K562 (cell line): ENCODE results near the gene IL1RAPL2. TPM values are rescaled to one million over a fixed set of nuclear protein-coding genes. Genes with fewer than 3 reads are reported as not detected.

ENCODE experiments used
- ATAC-seq: fragments of 200-7000 bp; cut with Tn5 transposase; 3 replicates; pipeline ENCODE4 v1.9.1; 2020; ENCODE audit warnings: moderate library complexity
- BruUV-seq: library from RNA; stranded (reverse); fragments of 400-500 nt; replicated peaks from 2 replicates; lab custom pipeline; 2021; lab: Mats Ljungman, UMichigan
- CTCF ChIA-PET: fragments of 300-600 bp; formaldehyde crosslinking; extraction: SDS; loops from one replicate; lab custom pipeline; 2021; ENCODE audit warnings: low intra/inter-chr PET ratio; lab: Yijun Ruan, JAX
- POLR2A ChIA-PET: fragments of 300-600, 350-650 bp; sonication (Branson Sonifier 250); formaldehyde crosslinking; extraction: SDS; loops from one replicate; lab custom pipeline; 2021; ENCODE audit warnings: antibody characterized with exemption, inconsistent platforms; lab: Yijun Ruan, JAX
- DNase-seq, 4 experiments: peaks; one replicate each; pipeline versions ENCODE4 v3.0.0 to v3.0.0-alpha.2; 2011 to 2018; ENCODE audit warnings: low spot score in 3 of 4, mixed read lengths in 3 of 4; ENCODE audit errors: extremely low read depth in 1 of 4
- FAIRE-seq: peaks from 2 replicates; lab custom pipeline; 2011; peaks lifted over from hg19 to GRCh38; lab: Jason Lieb, UNC
- H2AFZ ChIP-seq: 2 replicates; pipeline ENCODE4 v1.6.0; 2011; ENCODE audit warnings: low read depth, low read length, control low read depth, inconsistent platforms
- H3K27ac ChIP-seq: fragments of 200-600 bp; 3 replicates; pipeline ENCODE4 v1.8.0; 2011; ENCODE audit warnings: low read depth, mild to moderate bottlenecking, control low read depth, inconsistent platforms, low read length, moderate library complexity, mixed read lengths; ENCODE audit errors: extremely low read depth
- H3K27me3 ChIP-seq, 2 experiments: fragments of 300-600 bp in 1 of 2; 2 replicates in 1 of 2; 3 replicates in 1 of 2; pipeline versions ENCODE4 v1.6.0 to v1.8.0; 2011; ENCODE audit warnings: inconsistent platforms in 2 of 2, low read length in 2 of 2, mild to moderate bottlenecking in 1 of 2, mixed read lengths in 1 of 2, moderate library complexity in 1 of 2; ENCODE audit not compliant: control insufficient read depth in 2 of 2, insufficient read depth in 2 of 2
- H3K36me3 ChIP-seq: fragments of 300-600 bp; 3 replicates; pipeline ENCODE4 v1.8.0; 2011; ENCODE audit warnings: mild to moderate bottlenecking, low read length, inconsistent platforms; ENCODE audit not compliant: control insufficient read depth, insufficient read depth
- H3K4me1 ChIP-seq, 2 experiments: fragments of 200-600 bp in 1 of 2; replicated peaks in 1 of 2; 2 replicates in 1 of 2; 3 replicates in 1 of 2; pipeline versions ENCODE4 v1.5.1 to v1.8.0; 2011; ENCODE audit warnings: inconsistent platforms in 2 of 2, low read length in 2 of 2, mild to moderate bottlenecking in 1 of 2, mixed read lengths in 1 of 2, moderate library complexity in 1 of 2; ENCODE audit not compliant: control insufficient read depth in 2 of 2, insufficient read depth in 2 of 2
- H3K4me2 ChIP-seq: 2 replicates; pipeline ENCODE4 v1.6.1; 2011; ENCODE audit warnings: low read length, control low read depth, inconsistent platforms, mixed read lengths; ENCODE audit not compliant: insufficient read depth
- H3K4me3 ChIP-seq: fragments of 200-600 bp; sonication (generic), shearing (Covaris generic); 2 replicates; pipeline ENCODE4 v1.5.1; 2016; ENCODE audit warnings: control low read depth, inconsistent platforms
- H3K79me2 ChIP-seq: fragments of 200-600 bp; 3 replicates; pipeline ENCODE4 v1.8.0; 2011; ENCODE audit warnings: low read length, inconsistent platforms; ENCODE audit not compliant: control insufficient read depth, insufficient read depth
- H3K9ac ChIP-seq, 2 experiments: 2 replicates each; pipeline versions ENCODE4 v1.6.0 to v1.6.1; 2011; ENCODE audit warnings: low read depth in 2 of 2, low read length in 2 of 2, control low read depth in 1 of 2, inconsistent platforms in 1 of 2, mild to moderate bottlenecking in 1 of 2, mixed read lengths in 1 of 2; ENCODE audit not compliant: insufficient read depth in 1 of 2
- H3K9me1 ChIP-seq: one replicate; pipeline ENCODE4 v1.6.0; 2011; ENCODE audit warnings: inconsistent platforms, mild to moderate bottlenecking, low read length, moderate library complexity; ENCODE audit not compliant: control insufficient read depth, insufficient read depth
- H3K9me3 ChIP-seq: replicated peaks from 2 replicates; pipeline ENCODE4 v1.5.1; 2011; ENCODE audit warnings: low read depth, low read length, inconsistent platforms; ENCODE audit not compliant: control insufficient read depth, insufficient read depth
- H4K20me1 ChIP-seq: replicated peaks from 2 replicates; pipeline ENCODE4 v1.6.1; 2011; ENCODE audit warnings: low read length, inconsistent platforms, mixed read lengths; ENCODE audit not compliant: control insufficient read depth, insufficient read depth
- ARID3B ChIP-seq: fragments of 250-450 bp; sonication (Bioruptor Pico); IDR thresholded peaks from 2 replicates; pipeline ENCODE4 v1.4.0; 2020; ENCODE audit warnings: borderline replicate concordance
- BCLAF1 ChIP-seq, 2 experiments: fragments of 450-650 bp in 1 of 2; IDR thresholded peaks; 2 replicates each; pipeline ENCODE4 v1.6.1; 2011 to 2017; ENCODE audit warnings: low read depth in 2 of 2, antibody characterized with exemption in 1 of 2, borderline replicate concordance in 1 of 2, low read length in 1 of 2, mild to moderate bottlenecking in 1 of 2, mixed read lengths in 1 of 2; ENCODE audit not compliant: control insufficient read depth in 1 of 2
- PRPF4 ChIP-seq: fragments of 200-400 bp; formaldehyde crosslinking; IDR thresholded peaks from one replicate; pipeline ENCODE4 v1.6.1; 2017; ENCODE audit warnings: low read length, low read depth, mild to moderate bottlenecking; ENCODE audit not compliant: insufficient read depth, poor library complexity, severe bottlenecking
- SP2 ChIP-seq: IDR thresholded peaks from 2 replicates; pipeline ENCODE4 v1.6.1; 2011; ENCODE audit warnings: mild to moderate bottlenecking, low read depth, low read length, moderate library complexity; ENCODE audit not compliant: poor library complexity, severe bottlenecking; ENCODE audit errors: extremely low read depth
- STAG1 ChIP-seq: sonication (generic); formaldehyde crosslinking; IDR thresholded peaks from 2 replicates; pipeline ENCODE4 v1.5.0; 2020; ENCODE audit warnings: missing genetic modification reagents, borderline replicate concordance
- ZFPM2 ChIP-seq: fragments of 250-450 bp; sonication (Bioruptor Pico); IDR thresholded peaks from 2 replicates; pipeline ENCODE4 v1.5.1; 2022; ENCODE audit warnings: mild to moderate bottlenecking
- ZNF316 ChIP-seq: fragments of 450-650 bp; IDR thresholded peaks from 2 replicates; pipeline ENCODE4 v1.6.1; 2016
- WGBS: fragments of 100-300 bp; shearing (Covaris generic); methylation state at CpG from one replicate; pipeline ENCODE4 v1.1.6; 2016; ENCODE audit warnings: low coverage, mixed read lengths; ENCODE audit not compliant: insufficient coverage; ENCODE audit errors: missing lambda C conversion rate; 5-methylcytosine and 5-hydroxymethylcytosine counted together
- in situ Hi-C: fragments of 300-500 bp; cut with MboI; formaldehyde crosslinking; loops from 4 replicates; pipeline ENCODE4 v1.15.0; 2018; ENCODE audit warnings: inconsistent platforms, mixed read lengths
- intact Hi-C: fragments of 100-400 bp; cut with micrococcal nuclease; formaldehyde crosslinking; loops from 2 replicates; pipeline ENCODE4 v1.14.2; 2022
- polyA plus RNA-seq, 8 experiments: library from polyadenylated mRNA; depleted of rRNA in 4 of 8; stranded (reverse) in 5 of 8; unstranded in 3 of 8; fragments of >200 nt; fragmentation: Nextera tagmentation in 2 of 8; fragmentation: Illumina TruSeq in 1 of 8; extraction: Ambion mirVana in 2 of 8; extraction: Trizol in 1 of 8; gene quantifications; 2 replicates each; pipeline versions ENCODE4 v1.2.1 to v1.2.3, GENCODE V29; 2011 to 2014; ENCODE audit warnings: inconsistent platforms in 1 of 8, missing spikeins in 1 of 8
- total RNA-seq, 7 experiments: library from RNA; depleted of rRNA in 6 of 7; stranded (reverse); fragments of >200 nt in 6 of 7; fragmentation: Illumina TruSeq in 2 of 7; extraction: Trizol in 2 of 7; gene quantifications; 2 replicates each; pipeline versions ENCODE4 v1.2.1 to v1.2.3, GENCODE V29; 2011 to 2021; ENCODE audit warnings: low replicate concordance in 1 of 7
- TF ChIP-seq, protein P1 (sequence below): fragments of 250-450 bp; sonication (Bioruptor Pico); IDR thresholded peaks from 2 replicates; pipeline ENCODE4 v1.8.0; 2022; ENCODE audit warnings: moderate library complexity, mild to moderate bottlenecking, inconsistent platforms

The IL1RAPL2 gene
- total and polyA plus RNA-seq, 9 of the 15 experiments (the other 6 are each of a cell fraction or from before 2014, with no cell fraction given), result not detected

DNA sequence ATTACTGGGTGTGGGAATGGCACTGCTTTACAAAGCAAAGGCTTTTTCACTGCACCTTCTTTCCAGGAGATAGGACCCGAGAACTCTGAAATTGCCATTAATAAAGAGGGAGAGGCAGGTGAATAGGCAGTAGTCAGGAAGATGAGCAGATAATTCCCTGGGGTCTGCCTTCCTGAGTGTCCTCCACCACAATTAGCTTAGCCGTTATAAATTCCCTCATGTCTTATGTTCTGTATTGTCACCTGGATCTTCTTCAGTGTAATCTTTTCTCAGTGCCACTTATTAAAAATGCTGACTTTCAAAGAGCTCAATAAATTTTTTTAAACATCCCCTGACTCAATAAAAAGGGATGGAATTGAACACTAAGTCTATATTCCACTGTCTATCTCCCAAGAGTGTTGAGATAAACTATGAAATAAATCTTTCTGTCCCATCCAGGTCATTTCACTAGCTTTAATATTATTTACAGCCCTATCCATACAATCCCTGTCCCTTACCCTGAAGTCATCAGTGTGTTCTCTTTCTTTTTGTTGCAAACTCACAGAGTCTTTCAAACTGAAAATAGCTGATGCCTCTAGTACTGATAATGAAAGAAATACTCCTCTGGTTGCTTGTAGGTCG lies 984.2 kb downstream of the IL1RAPL2 start:
- H3K36me3 ChIP-seq, result no peaks in the 10 kb centered on the region
- no peaks in the 10 kb centered on the region for H3K9me1 ChIP-seq
- no peaks in the 10 kb centered on the region for H3K27me3 ChIP-seq
- no peak overlapping the region for H3K4me2 ChIP-seq
- H3K9ac ChIP-seq, result no peak overlapping the region
- DNase-seq (no peak), FAIRE-seq (no peak), ATAC-seq (no peak)
- H3K79me2 ChIP-seq, result no peaks in the 10 kb centered on the region
- no peak overlapping the region for H3K27ac ChIP-seq
- WGBS, result 0% methylated on average over 3 of the region's 3 CpGs
- intact Hi-C loops, result no loop called here
- H3K4me3 ChIP-seq, result no peak overlapping the region
- no peaks in the 10 kb centered on the region for H3K9me3 ChIP-seq
- H2AFZ ChIP-seq, result no peak overlapping the region
- in situ Hi-C loops, result no loop called here
- no peak for TF ChIP-seq ARID3B (CRISPR knock-in tag)
- BruUV-seq, result no TSS peak
- CTCF ChIA-PET, result no interaction called here
- H3K4me1 ChIP-seq, result no peaks in the 10 kb centered on the region
- H4K20me1 ChIP-seq, result no peaks in the 10 kb centered on the region
- POLR2A ChIA-PET, result no interaction called here

DNA sequence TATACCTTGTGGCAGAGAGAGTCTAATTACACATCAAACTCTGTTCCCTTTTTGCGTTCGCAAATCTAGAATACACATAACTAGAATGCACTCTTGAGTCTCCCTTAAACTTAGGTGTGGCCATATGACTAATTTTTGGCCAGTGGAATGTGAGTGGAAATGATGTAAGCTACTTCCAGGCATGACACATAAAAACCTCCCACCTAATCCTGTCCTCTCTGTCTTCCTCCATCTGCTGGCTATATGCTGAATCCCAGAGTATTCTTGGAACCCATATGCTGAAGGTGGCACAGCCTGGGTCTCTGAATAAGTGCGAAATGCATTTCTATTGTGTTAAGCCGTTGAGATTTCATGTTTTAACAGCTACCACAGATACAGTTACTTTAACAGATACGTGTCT lies 986.4 kb downstream of the IL1RAPL2 start:
- FAIRE-seq (no peak), ATAC-seq (no peak), DNase-seq (no peak)
- ChIA-PET POLR2A (no interaction called here), CTCF (no interaction called here)
- Histone ChIP-seq H3K79me2 (no peaks in the 10 kb centered on the region), H3K9me3 (no peaks in the 10 kb centered on the region), H3K4me2 (no peak overlapping the region), H3K4me3 (no peak overlapping the region), H3K4me1 (no peaks in the 10 kb centered on the region), H3K27ac (no peak overlapping the region), H3K36me3 (no peaks in the 10 kb centered on the region), H3K27me3 (no peaks in the 10 kb centered on the region), H3K9me1 (no peaks in the 10 kb centered on the region), H4K20me1 (no peaks in the 10 kb centered on the region), H3K9ac (no peak overlapping the region), H2AFZ (no peak overlapping the region)
- intact Hi-C loops (no loop called here), in situ Hi-C loops (no loop called here)
- 3% methylated on average over 5 of the region's 5 CpGs for WGBS
- no TSS peak for BruUV-seq
- TF ChIP-seq STAG1 (CRISPR knock-in tag), result no peak
- no peak for TF ChIP-seq ZNF316
- no peak for TF ChIP-seq ZFPM2 (CRISPR knock-in tag)
- no peak for TF ChIP-seq BCLAF1 (IDR thresholded peaks at IDR 0.05; ENCODE audit: borderline replicate concordance in 1 of 2, control insufficient read depth in 1 of 2, low read depth in 2 of 2, low read length in 1 of 2)
- TF ChIP-seq, protein P1, sequence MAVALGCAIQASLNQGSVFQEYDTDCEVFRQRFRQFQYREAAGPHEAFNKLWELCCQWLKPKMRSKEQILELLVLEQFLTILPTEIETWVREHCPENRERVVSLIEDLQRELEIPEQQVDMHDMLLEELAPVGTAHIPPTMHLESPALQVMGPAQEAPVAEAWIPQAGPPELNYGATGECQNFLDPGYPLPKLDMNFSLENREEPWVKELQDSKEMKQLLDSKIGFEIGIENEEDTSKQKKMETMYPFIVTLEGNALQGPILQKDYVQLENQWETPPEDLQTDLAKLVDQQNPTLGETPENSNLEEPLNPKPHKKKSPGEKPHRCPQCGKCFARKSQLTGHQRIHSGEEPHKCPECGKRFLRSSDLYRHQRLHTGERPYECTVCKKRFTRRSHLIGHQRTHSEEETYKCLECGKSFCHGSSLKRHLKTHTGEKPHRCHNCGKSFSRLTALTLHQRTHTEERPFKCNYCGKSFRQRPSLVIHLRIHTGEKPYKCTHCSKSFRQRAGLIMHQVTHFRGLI, result no peak
- TF ChIP-seq PRPF4, result no peak
- no peak for TF ChIP-seq SP2
